HepG2 (cell line): ENCODE measurements around the gene RASD1. TPM values are rescaled to one million over a fixed set of nuclear protein-coding genes. Genes with fewer than 3 reads are reported as not detected.
A peak's percentile ranks its signal among the peaks of the same experiment; 100 is the strongest.

Source experiments
- FOXP4 ChIP-seq: sonication (generic); formaldehyde crosslinking; IDR thresholded peaks from 2 replicates; pipeline ENCODE4 v1.4.0; 2020; ENCODE audit warnings: missing genetic modification reagents
- STAG1 ChIP-seq: sonication (generic); formaldehyde crosslinking; IDR thresholded peaks from 2 replicates; pipeline ENCODE4 v1.4.0; 2020; ENCODE audit warnings: missing genetic modification reagents
- polyA plus RNA-seq, 8 experiments: library from polyadenylated mRNA; depleted of rRNA in 3 of 8; stranded (reverse) in 7 of 8; unstranded in 1 of 8; fragments of >200 nt; fragmentation: Illumina TruSeq in 4 of 8; extraction: Trizol in 4 of 8; gene quantifications; 2 replicates each; pipeline versions ENCODE4 v1.2.1 to v1.2.3, GENCODE V29; 2011 to 2016; ENCODE audit warnings: low read depth in 4 of 8, missing spikeins in 1 of 8, mixed read lengths in 1 of 8; ENCODE audit not compliant: insufficient read depth in 1 of 8
- total RNA-seq, 5 experiments: library from RNA; depleted of rRNA; stranded (reverse); fragments of >200 nt; fragmentation: Illumina TruSeq; extraction: Trizol; gene quantifications; 2 replicates each; pipeline ENCODE4 v1.2.3, GENCODE V29; 2016; ENCODE audit warnings: low read depth in 1 of 5
- TF ChIP-seq, protein P1 (sequence below): sonication (generic); formaldehyde crosslinking; IDR thresholded peaks from 2 replicates; pipeline ENCODE4 v1.9.0; 2021; ENCODE audit warnings: mild to moderate bottlenecking, missing genetic modification reagents

Gene RASD1
- total and polyA plus RNA-seq, 2 of the 13 experiments (the other 11 are each of a cell fraction or from before 2014, with no cell fraction given) = 1.6 to 4.2 TPM

DNA sequence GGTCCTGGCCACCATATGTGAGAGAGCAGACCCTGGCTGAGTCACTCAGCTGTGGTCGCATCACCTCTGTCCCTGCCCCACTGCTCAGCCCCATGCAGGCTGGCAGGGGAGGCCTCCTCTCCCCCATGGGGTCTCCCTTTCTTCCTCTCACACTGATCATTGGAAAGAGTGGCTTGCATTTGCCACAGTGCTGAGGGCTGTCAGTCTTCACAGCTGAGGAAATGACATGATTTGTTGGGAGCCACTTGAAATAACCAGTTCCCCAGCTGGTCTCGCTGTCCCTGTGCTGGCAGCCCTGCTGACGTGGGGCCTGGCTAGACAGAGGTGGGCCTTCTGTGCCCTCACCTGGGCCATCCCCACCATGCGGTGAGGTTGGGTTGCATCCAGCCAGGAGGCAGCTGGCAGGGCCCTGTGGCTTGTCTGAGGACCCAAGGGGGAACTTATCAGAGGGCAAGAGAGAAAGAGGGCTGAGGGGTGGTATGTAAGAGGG lies 49.5 kb downstream of the RASD1 start (continued):
- TF ChIP-seq, protein P1, sequence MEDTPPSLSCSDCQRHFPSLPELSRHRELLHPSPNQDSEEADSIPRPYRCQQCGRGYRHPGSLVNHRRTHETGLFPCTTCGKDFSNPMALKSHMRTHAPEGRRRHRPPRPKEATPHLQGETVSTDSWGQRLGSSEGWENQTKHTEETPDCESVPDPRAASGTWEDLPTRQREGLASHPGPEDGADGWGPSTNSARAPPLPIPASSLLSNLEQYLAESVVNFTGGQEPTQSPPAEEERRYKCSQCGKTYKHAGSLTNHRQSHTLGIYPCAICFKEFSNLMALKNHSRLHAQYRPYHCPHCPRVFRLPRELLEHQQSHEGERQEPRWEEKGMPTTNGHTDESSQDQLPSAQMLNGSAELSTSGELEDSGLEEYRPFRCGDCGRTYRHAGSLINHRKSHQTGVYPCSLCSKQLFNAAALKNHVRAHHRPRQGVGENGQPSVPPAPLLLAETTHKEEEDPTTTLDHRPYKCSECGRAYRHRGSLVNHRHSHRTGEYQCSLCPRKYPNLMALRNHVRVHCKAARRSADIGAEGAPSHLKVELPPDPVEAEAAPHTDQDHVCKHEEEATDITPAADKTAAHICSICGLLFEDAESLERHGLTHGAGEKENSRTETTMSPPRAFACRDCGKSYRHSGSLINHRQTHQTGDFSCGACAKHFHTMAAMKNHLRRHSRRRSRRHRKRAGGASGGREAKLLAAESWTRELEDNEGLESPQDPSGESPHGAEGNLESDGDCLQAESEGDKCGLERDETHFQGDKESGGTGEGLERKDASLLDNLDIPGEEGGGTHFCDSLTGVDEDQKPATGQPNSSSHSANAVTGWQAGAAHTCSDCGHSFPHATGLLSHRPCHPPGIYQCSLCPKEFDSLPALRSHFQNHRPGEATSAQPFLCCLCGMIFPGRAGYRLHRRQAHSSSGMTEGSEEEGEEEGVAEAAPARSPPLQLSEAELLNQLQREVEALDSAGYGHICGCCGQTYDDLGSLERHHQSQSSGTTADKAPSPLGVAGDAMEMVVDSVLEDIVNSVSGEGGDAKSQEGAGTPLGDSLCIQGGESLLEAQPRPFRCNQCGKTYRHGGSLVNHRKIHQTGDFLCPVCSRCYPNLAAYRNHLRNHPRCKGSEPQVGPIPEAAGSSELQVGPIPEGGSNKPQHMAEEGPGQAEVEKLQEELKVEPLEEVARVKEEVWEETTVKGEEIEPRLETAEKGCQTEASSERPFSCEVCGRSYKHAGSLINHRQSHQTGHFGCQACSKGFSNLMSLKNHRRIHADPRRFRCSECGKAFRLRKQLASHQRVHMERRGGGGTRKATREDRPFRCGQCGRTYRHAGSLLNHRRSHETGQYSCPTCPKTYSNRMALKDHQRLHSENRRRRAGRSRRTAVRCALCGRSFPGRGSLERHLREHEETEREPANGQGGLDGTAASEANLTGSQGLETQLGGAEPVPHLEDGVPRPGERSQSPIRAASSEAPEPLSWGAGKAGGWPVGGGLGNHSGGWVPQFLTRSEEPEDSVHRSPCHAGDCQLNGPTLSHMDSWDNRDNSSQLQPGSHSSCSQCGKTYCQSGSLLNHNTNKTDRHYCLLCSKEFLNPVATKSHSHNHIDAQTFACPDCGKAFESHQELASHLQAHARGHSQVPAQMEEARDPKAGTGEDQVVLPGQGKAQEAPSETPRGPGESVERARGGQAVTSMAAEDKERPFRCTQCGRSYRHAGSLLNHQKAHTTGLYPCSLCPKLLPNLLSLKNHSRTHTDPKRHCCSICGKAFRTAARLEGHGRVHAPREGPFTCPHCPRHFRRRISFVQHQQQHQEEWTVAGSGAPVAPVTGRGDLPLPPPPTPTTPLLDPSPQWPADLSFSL (CRISPR knock-in tag) = 0 out of 2 replicates have a peak, but pooled peaks have one; percentile 38
- TF ChIP-seq FOXP4 = no peak
- TF ChIP-seq STAG1 (CRISPR knock-in tag) = no peak
